ENCODE measurements around the gene ATP5PF. TPM values are rescaled to one million over a fixed set of nuclear protein-coding genes. Genes with fewer than 3 reads are reported as not detected.

The ATP5PF gene
- total RNA-seq, 2 experiments from 2014 or later: 70.6 to 164 TPM

GRCh38 chr21:25682382-25682781 is 52.3 kb downstream of the ATP5PF start:
- no peak overlapping the region for H3K4me3 ChIP-seq (ENCODE audit: low read depth, low read length, poor library complexity, severe bottlenecking)
- DNase-seq (ENCODE audit: low spot score): no peak
- no peaks in the 10 kb centered on the region for H3K9me2 ChIP-seq (ENCODE audit: insufficient read depth, low read length)
- ChIA-PET CTCF (ENCODE audit: unreplicated experiment) (no interaction called here), POLR2A (no interaction called here)
- no TSS peak for BruUV-seq (replicated peaks)
- intact Hi-C loops (cut with micrococcal nuclease; ENCODE audit: unreplicated experiment): no loop called here
- H3K79me2 ChIP-seq (ENCODE audit: insufficient read depth, low read depth, low read length): no peaks in the 10 kb centered on the region
- H3K27ac ChIP-seq (ENCODE audit: low read depth, low read length, poor library complexity, severe bottlenecking): no peak overlapping the region
- no peaks in the 10 kb centered on the region for H3K4me1 ChIP-seq (ENCODE audit: insufficient read depth, low read length, poor library complexity, severe bottlenecking)
- H3K36me3 ChIP-seq (ENCODE audit: insufficient read depth, low read length): no peaks in the 10 kb centered on the region
- TF ChIP-seq EZH2phosphoT487 (IDR thresholded peaks at IDR 0.05; ENCODE audit: borderline replicate concordance, low read depth, low read length) (no peak), CTCF (conservative IDR thresholded peaks at IDR 0.05; ENCODE audit: low read length) (no peak)
- no peaks in the 10 kb centered on the region for H4K20me1 ChIP-seq (ENCODE audit: insufficient read depth, low read length)
- no peak overlapping the region for H2AFZ ChIP-seq (ENCODE audit: low read length)
- H3K9me3 ChIP-seq (ENCODE audit: low read length): no peaks in the 10 kb centered on the region
- no peak overlapping the region for H3K4me2 ChIP-seq (ENCODE audit: low read length)

- intact Hi-C loops (cut with micrococcal nuclease; ENCODE audit: unreplicated experiment): no loop called here
- no TSS peak for BruUV-seq (replicated peaks)
- no peak overlapping the region for H3K27ac ChIP-seq (ENCODE audit: low read depth, low read length, poor library complexity, severe bottlenecking)
- no peak overlapping the region for H3K4me3 ChIP-seq (ENCODE audit: low read depth, low read length, poor library complexity, severe bottlenecking)
- H4K20me1 ChIP-seq (ENCODE audit: insufficient read depth, low read length): no peaks in the 10 kb centered on the region
- no peaks in the 10 kb centered on the region for H3K9me3 ChIP-seq (ENCODE audit: low read length)
- H2AFZ ChIP-seq (ENCODE audit: low read length): no peak overlapping the region
- no peaks in the 10 kb centered on the region for H3K36me3 ChIP-seq (ENCODE audit: insufficient read depth, low read length)
- POLR2A ChIA-PET: no interaction called here
- H3K4me2 ChIP-seq (ENCODE audit: low read length): no peak overlapping the region
- H3K9me2 ChIP-seq (ENCODE audit: insufficient read depth, low read length): no peaks in the 10 kb centered on the region
- CTCF ChIA-PET (ENCODE audit: unreplicated experiment): no interaction called here
- TF ChIP-seq EZH2phosphoT487 (IDR thresholded peaks at IDR 0.05; ENCODE audit: borderline replicate concordance, low read depth, low read length): no peak
- no peak for TF ChIP-seq CTCF (conservative IDR thresholded peaks at IDR 0.05; ENCODE audit: low read length)
- no peaks in the 10 kb centered on the region for H3K4me1 ChIP-seq (ENCODE audit: insufficient read depth, low read length, poor library complexity, severe bottlenecking)
- H3K79me2 ChIP-seq (ENCODE audit: insufficient read depth, low read depth, low read length): no peaks in the 10 kb centered on the region
- DNase-seq (ENCODE audit: low spot score): no peak
Measured at GRCh38 chr21:25676451-25676850, 58.3 kb downstream of the ATP5PF start.

Other genes starting within 250 kb of the ATP5PF start
- gene MRPL39, start 127.4 kb downstream of the ATP5PF start, total RNA-seq (2014; rRNA removed; shearing (Covaris generic)): 42.1 and 45.0 TPM in 2 replicates
- 55.2 and 56.9 TPM in 2 replicates for gene MRPL39, start 127.4 kb downstream of the ATP5PF start, total RNA-seq (2022)
- gene JAM2, start 95.6 kb downstream of the ATP5PF start, total RNA-seq (2014; rRNA removed; shearing (Covaris generic)): 0.36 and 1.2 TPM in 2 replicates
- gene JAM2, start 95.6 kb downstream of the ATP5PF start, total RNA-seq (2022): 1.4 and 1.7 TPM in 2 replicates
- 21.9 and 22.2 TPM in 2 replicates for gene GABPA, start 68 bp upstream of the ATP5PF start, total RNA-seq (2014; rRNA removed; shearing (Covaris generic))
- 33.2 and 33.6 TPM in 2 replicates for gene GABPA, start 68 bp upstream of the ATP5PF start, total RNA-seq (2022)